GM18507 (cell line): Measurements from ENCODE around the gene ZBP1.

ENCODE experiments used
- DNase-seq: peaks from one replicate; pipeline ENCODE4 v3.0.0; 2011; ENCODE audit warnings: low read depth; ENCODE audit not compliant: insufficient read length; ENCODE audit errors: extremely low spot score
- FAIRE-seq: peaks from 2 replicates; lab custom pipeline; 2011; peaks lifted over from hg19 to GRCh38; lab: Jason Lieb, UNC

The ZBP1 gene

DNA sequence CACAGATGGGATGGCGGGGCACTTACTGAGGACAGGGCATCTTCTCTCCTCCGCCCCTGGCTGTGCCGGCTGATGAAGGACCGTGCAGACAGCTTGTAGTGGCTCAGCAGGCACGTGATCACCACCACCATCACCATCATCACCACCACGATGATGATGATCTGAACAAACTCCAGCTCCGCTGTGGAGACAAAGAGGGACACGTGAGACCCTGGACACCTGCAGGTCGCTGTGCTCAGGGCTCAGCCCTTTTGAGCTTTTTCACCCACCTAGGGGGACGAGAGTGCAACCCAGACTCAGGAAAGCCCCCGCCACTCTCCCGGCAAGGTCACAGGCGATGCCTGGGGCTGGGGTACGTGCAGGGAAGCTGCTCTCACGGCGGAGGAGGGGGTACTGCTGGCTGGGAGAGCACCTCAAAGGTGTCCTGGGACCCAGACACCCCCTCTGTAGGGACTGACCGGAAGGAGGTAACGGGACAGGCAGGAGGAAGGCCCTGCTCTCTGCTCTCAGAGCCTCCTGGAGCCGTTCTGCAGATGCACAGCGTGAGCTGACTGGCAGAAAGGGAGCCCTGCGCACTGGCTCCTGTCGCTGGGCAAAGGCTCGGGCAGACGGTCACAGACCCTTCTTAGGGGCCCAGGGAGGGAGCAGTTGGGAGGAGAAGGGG, 39.4 kb upstream of the ZBP1 start:
- DNase-seq (no peak), FAIRE-seq (no peak)

GRCh38 chr20:57658833-57659516, 38.7 kb upstream of the ZBP1 start:
- no peak for FAIRE-seq

DNA sequence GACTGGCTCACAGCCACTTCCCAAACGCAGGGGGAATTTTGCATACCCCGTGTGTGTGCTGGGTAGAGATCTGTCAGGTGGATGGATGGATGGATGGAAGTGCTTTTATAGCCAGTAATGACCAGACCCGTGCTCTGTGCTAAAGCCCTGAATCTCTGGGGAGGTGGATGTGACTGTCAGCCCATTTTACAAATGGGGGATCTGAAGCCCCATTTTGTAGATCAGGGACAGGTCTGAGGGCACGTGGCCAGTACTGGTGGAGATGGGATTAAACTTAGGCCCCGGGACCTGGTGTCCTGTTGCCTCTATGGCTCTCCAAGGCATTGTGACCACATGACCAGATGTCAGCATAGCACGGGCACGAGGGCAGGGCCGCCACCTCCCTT, 38.2 kb upstream of the ZBP1 start:
- no peak for FAIRE-seq

More at GRCh38 chr20:57658833-57659516, 38.7 kb upstream of the ZBP1 start:
- no peak for DNase-seq

DNA sequence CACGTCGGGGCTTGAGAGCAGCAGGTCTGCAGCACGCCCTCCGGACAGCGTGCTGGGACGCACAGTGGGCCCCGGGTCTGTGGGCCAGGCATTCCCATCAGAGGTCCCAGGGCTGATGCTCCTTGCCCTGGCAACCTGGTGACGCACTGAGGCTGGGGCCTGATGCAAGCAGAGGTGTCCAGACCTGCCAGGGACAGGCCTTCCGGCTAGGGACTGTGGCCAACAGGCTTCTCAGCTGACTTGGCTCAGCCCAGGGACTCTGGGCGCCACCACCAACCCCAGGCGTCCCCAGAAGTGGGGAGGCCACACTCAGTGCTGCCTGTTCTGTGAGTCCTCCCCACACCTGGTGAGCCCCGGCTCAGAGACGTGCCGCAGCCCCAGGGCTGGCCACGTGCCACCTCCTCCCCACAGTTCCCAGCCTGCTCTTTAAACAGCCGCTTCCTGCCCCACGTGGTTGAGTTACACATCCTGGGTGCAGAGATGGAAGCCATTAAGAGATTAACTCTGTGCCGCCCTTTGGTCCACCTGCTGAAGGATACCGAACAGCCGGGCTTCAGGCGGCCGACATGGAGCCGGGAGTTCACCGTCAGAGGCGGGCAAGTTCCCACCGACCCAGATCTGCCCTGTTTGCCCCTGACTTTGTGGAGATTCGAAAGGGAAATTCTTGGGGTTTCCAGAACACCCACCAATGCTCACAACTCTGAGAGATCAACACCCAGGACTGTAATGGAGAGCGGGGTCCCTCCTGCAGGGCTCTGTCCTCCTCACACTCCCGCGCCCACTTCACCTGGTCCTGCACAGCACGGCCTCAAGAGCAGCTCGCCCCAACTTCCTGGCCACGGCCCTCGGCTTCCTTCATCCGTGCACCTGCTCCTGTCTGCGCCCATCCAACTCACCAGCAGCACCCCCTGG, 37.6 kb upstream of the ZBP1 start:
- DNase-seq (no peak), FAIRE-seq (no peak)

More for the DNA sequence above, 38.2 kb upstream of the ZBP1 start:
- no peak for DNase-seq

DNA sequence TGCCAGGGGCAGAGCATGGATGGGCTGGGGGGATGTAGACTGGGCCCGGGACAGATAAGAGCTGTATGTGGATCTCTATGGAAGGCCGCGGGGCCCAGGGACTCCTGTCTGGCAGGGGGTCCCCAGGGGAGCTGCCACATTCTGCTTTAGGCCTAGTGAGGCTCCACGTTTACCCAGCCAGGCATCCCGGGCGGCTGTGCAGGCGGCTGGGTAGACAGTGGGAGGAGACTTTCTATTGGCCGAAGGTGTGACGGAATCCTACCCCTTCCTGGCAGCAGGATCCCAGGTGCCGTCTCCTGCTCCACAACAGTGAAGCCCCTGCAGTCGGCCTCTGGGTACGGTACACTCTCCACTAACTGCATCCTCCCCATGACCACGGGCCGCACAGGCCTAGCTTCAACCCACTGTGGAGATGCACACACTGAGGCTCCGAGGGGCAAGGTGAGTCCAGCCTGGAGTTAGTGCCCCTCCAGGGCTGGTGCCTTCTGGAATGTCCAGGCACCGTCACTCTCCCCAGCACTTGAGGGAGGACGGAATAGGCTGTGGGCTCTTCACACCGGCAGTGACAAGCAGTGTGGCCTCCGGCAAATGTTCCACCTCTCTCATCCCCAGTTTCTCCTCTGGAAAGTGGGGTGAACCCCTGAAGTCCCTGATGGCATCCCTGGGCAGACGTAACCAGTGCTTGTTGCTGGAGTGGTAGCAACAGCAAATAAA, 36.8 kb upstream of the ZBP1 start:
- DNase-seq (no peak), FAIRE-seq (no peak)

- FAIRE-seq (no peak), DNase-seq (no peak)
These were observed 36.1 kb upstream of the ZBP1 start for GRCh38 chr20:57656252-57656820.

- FAIRE-seq (no peak), DNase-seq (no peak)
These were observed 35.6 kb upstream of the ZBP1 start for GRCh38 chr20:57655809-57656155.

DNA sequence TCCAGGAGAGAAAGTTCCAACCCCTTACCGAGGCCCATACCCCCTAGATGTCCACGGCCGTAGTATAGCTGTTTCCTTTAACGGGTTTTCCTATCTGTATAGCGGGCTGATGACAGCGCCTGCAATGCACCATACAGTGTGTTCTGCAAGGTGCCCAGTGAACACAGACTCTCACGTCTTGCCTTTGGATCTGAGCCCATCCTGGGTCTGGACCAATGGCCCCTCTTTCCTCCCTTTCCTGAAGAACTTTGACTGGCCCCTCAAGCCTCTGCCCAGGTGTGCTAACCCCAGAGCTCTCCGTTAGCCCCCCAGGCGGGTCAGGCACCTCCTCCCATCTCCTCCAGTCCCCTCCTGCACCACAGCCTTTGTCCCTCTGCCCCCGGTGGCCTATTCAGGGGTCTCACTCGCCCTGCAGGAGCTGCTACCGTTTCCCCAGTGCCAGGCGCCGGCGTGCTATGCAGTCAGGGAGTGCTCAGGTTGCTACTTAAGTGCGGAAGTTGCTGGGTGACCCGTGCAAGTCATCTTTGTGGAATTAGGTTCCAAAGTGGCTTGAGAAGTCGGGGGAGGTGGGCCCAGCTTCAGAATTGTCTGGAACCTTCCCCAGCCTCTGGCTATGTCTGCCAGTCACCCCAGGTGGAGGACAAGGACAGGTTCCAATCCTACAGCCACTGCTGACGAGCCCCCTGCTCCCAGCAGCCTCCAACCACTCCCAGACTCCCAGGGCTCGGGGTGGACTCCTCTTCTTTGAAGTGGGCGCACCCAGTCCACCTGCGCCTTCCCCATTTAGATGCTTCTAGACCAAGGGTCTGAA, 35.0 kb upstream of the ZBP1 start:
- DNase-seq: no peak
- no peak for FAIRE-seq

DNA sequence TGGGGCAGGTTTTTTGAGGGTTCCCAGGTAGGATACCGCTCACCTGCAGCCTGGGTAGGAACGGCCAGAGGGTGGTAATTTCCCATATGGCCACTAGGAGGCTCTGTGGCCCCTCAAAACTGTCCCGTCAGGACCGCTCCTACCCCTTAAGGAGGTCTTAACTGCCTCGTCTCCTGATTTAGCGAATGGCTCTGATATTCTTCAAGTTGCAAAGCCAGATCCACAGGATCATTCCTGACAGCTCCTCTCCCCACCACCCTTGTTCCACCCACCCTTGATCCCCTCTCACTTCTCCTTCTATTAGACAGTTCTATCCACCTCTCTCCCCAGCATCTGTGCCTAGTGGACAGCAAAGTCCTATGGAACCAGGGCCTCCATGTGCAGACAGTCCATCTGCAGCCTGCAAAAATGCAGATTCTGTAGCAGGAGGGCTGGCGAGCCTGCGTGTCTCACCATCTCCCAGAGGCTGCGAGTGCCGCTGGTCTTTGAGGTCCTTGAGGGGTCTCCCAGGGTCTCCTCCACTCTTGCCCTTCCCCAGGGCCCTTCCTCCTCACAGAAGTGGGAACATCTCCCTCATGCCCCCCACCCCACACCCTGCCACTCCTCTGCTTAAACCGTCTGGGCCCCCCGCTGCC, 34.3 kb upstream of the ZBP1 start:
- FAIRE-seq (peak; percentile 82), DNase-seq (peak; percentile 80)

DNA sequence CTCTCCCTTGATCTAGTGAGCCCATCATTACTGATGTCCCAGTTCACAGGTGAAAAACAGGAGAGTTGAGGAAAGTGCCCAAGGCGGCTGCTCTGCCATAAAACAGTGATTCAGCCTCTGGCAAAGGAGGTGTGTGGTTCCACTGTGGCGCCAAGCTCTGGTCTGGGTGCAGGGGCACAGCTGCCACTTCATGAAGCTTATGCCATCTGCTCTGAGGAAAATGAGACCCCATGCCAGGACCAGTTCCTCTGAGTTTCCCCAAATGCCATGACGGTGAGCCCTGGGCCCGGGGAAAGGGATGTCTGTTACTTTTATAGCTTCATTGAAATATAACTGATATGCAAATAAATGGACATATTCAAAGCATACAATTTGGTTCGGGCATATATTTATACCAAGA, 33.7 kb upstream of the ZBP1 start:
- no peak for DNase-seq
- FAIRE-seq: no peak

- DNase-seq (no peak), FAIRE-seq (no peak)
These were observed 33.3 kb upstream of the ZBP1 start for GRCh38 chr20:57653546-57653900.

- no peak for DNase-seq
- FAIRE-seq: no peak
These were observed 32.6 kb upstream of the ZBP1 start for GRCh38 chr20:57652606-57653545.

GRCh38 chr20:57651881-57652605, 31.8 kb upstream of the ZBP1 start:
- FAIRE-seq: no peak
- DNase-seq: no peak

- DNase-seq: no peak
These were observed 30.7 kb upstream of the ZBP1 start for GRCh38 chr20:57650756-57651483.

DNA sequence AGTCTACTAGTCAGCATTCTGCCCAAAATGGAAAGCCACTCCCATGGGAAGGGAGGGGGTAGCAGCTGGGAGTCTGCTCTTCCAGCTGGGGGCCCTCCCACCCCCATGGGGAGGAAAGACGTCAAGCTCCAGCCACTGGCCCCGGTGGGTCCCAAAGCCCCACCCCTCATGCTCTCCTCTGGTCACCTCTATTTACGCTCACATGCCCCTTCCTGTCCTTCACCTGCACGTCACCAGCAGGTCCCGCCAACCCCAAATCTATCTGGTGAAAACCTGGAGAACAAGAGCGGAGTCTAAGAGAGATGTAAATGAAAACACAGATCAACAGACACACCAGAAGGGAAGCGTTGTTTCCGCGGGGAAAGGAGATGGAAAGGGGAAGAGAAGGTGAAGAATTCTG, 30.0 kb upstream of the ZBP1 start:
- FAIRE-seq: no peak
- no peak for DNase-seq

More at GRCh38 chr20:57650756-57651483, 30.7 kb upstream of the ZBP1 start:
- no peak for FAIRE-seq

GRCh38 chr20:57649617-57650015, 29.4 kb upstream of the ZBP1 start:
- FAIRE-seq: no peak
- no peak for DNase-seq
